ENCODE results near the gene SRF. TPM values are rescaled to one million over a fixed set of nuclear protein-coding genes. Genes with fewer than 3 reads are reported as not detected.

SRF gene
- total RNA-seq, 6 experiments from 2014 or later = 37.4 to 49.7 (median 39.3) TPM

DNA sequence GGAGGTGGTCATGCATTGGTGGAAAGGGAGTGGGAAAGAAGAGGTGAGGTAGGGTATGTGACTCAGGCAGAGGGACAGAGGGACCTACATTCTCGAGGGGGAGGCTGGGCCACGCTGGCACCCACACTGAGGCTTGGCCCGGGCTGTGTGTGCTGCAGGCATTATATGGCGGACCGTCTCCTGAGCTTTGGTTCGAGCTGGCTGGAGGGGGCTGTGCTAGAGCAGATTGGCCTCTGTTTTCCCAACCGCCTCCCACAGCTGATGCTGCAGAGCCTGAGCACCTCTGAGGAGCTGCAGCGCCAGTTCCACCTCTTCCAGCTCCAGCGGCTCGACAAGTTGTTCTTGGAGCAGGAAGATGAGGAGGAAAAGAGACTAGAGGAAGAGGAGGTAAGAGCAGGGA, 34.8 kb downstream of the SRF start:
- no peaks in the 10 kb centered on the region for H3K27me3 Mint-ChIP-seq (ENCODE audit: insufficient read depth)
- H3K36me3 Mint-ChIP-seq (ENCODE audit: low read depth) = peaks cover 17% of the 10 kb centered on the region
- peaks cover 3% of the 10 kb centered on the region for H3K4me1 Mint-ChIP-seq (ENCODE audit: low read depth)
- H3K27ac Mint-ChIP-seq = no peak overlapping the region
- H3K9me3 Mint-ChIP-seq = no peaks in the 10 kb centered on the region; the same call in 1 of the 2 replicates
- TF ChIP-seq, protein P1, sequence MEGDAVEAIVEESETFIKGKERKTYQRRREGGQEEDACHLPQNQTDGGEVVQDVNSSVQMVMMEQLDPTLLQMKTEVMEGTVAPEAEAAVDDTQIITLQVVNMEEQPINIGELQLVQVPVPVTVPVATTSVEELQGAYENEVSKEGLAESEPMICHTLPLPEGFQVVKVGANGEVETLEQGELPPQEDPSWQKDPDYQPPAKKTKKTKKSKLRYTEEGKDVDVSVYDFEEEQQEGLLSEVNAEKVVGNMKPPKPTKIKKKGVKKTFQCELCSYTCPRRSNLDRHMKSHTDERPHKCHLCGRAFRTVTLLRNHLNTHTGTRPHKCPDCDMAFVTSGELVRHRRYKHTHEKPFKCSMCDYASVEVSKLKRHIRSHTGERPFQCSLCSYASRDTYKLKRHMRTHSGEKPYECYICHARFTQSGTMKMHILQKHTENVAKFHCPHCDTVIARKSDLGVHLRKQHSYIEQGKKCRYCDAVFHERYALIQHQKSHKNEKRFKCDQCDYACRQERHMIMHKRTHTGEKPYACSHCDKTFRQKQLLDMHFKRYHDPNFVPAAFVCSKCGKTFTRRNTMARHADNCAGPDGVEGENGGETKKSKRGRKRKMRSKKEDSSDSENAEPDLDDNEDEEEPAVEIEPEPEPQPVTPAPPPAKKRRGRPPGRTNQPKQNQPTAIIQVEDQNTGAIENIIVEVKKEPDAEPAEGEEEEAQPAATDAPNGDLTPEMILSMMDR (IDR thresholded peaks at IDR 0.05) = no peak
- no peak for DNase-seq
- H3K4me3 Mint-ChIP-seq = no peak overlapping the region

DNA sequence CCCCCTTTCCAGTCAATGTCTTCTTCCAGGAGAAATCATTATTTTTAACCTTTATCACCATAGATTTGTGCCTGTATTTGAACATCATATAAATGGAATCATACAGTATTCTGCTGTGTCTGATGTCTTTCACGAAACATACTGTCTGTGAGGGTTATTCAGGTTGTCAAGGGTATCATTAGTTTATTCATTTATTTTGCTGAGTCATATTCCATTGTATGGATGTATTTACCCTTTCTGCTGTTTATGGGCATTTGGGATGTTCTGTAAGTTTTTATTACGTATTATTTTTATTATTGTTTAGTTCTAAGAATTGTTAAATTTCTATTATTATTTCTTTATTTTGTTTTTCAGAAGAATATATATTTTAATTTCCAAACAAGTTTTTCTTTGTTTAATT, 36.2 kb downstream of the SRF start:
- H3K27me3 Mint-ChIP-seq (ENCODE audit: insufficient read depth) = no peaks in the 10 kb centered on the region
- H3K36me3 Mint-ChIP-seq (ENCODE audit: low read depth) = peaks cover 17% of the 10 kb centered on the region
- no peaks in the 10 kb centered on the region; the same call in 1 of the 2 replicates for H3K9me3 Mint-ChIP-seq
- TF ChIP-seq, protein P1 (IDR thresholded peaks at IDR 0.05) = no peak
- H3K4me1 Mint-ChIP-seq (ENCODE audit: low read depth) = peaks cover 6% of the 10 kb centered on the region
- no peak overlapping the region for H3K4me3 Mint-ChIP-seq
- no peak for DNase-seq
- H3K27ac Mint-ChIP-seq = no peak overlapping the region

DNA sequence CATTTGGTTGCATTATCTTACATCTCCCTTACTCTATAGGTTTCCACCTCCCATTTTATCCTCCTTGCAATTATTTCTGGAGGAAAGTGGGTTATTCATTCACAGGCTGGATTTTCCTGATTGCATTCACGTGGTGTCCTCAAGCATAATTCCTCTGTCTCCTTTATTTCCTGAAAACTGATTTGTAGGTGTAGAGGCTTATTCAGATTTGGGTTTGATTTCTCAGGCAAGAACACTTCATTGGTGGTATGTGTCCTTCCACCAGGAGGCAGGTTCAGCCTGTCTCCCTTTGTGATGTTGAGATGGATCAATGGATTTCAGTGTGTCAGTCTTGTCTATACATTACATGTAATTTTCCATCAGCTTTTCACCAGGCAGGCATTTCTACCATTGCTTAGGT, 40.9 kb downstream of the SRF start:
- Mint-ChIP-seq H3K9me3 (no peaks in the 10 kb centered on the region), H3K36me3 (ENCODE audit: low read depth) (peaks cover 6% of the 10 kb centered on the region), H3K4me3 (no peak overlapping the region), H3K4me1 (ENCODE audit: low read depth) (peaks cover 6% of the 10 kb centered on the region), H3K27ac (no peak overlapping the region), H3K27me3 (ENCODE audit: insufficient read depth) (no peaks in the 10 kb centered on the region; the same call in 1 of the 2 replicates)
- no peak for DNase-seq
- TF ChIP-seq, protein P1 (IDR thresholded peaks at IDR 0.05) = no peak; the same call in 1 of the 2 replicates

DNA sequence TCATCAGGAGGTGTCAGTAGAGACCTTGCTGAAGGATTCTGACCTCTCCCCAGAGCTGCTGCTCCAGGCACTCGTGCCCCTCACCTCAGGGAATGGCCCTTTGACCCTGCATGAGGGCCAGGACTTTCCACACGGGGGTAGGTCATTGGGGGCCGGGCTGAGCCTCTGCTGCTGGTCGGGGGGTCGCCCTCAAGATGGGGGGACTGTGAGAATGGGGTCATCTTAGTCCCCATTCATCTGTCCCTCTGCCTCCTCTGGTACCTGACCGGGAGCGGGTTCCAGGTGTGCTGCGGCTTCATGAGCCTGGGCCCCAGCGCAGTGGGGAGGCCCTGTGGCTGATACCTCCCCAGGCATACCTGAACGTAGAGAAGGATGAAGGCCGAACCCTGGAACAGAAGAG, 42.4 kb downstream of the SRF start:
- DNase-seq = no peak
- Mint-ChIP-seq H3K9me3 (no peaks in the 10 kb centered on the region), H3K27ac (no peak overlapping the region), H3K36me3 (ENCODE audit: low read depth) (peaks cover 6% of the 10 kb centered on the region), H3K4me1 (ENCODE audit: low read depth) (peaks cover 6% of the 10 kb centered on the region), H3K4me3 (no peak overlapping the region), H3K27me3 (ENCODE audit: insufficient read depth) (no peaks in the 10 kb centered on the region; the same call in 1 of the 2 replicates)
- TF ChIP-seq, protein P1 (IDR thresholded peaks at IDR 0.05) = no peak

DNA sequence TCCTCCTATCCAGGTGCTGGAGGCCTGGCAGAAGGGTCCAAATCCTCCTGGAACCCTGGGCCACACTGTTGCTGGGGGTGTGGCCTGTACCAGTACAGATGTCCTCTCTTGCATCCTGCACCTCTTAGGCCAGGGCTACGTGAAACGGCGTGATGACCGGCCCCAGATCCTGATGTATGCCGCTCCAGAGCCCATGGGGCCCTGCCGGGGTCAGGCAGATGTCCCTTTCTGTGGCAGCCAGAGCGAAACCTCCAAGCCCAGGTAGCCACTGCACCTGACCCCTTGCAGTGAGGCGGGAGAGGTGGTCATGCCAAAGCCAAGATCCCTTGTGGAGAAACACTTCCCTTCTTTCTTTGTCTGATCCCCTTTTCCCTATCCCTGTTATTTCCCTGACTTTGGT, 44.0 kb downstream of the SRF start:
- Mint-ChIP-seq H3K4me3 (no peak overlapping the region), H3K27ac (no peak overlapping the region), H3K36me3 (ENCODE audit: low read depth) (peaks cover 6% of the 10 kb centered on the region), H3K9me3 (no peaks in the 10 kb centered on the region), H3K4me1 (ENCODE audit: low read depth) (peaks cover 6% of the 10 kb centered on the region), H3K27me3 (ENCODE audit: insufficient read depth) (no peaks in the 10 kb centered on the region; the same call in 1 of the 2 replicates)
- TF ChIP-seq, protein P1 (IDR thresholded peaks at IDR 0.05) = no peak
- no peak for DNase-seq

DNA sequence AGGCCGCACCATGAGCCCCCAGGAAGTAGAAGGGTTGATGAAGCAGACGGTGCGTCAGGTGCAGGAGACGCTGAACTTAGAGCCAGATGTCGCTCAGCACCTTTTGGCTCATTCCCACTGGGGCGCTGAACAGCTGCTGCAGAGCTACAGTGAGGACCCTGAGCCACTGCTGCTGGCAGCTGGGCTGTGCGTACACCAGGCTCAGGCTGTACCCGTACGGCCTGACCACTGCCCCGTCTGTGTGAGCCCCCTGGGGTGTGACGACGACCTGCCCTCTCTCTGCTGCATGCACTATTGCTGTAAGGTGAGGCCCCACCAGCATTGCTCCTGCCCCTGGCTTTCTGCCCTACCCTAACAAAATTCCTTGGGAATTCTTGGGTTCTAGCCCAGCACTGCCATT, 45.1 kb downstream of the SRF start:
- Mint-ChIP-seq H3K27ac (no peak overlapping the region), H3K36me3 (ENCODE audit: low read depth) (peaks cover 11% of the 10 kb centered on the region), H3K4me3 (no peak overlapping the region), H3K27me3 (ENCODE audit: insufficient read depth) (no peaks in the 10 kb centered on the region; the same call in 1 of the 2 replicates), H3K9me3 (no peaks in the 10 kb centered on the region), H3K4me1 (ENCODE audit: low read depth) (peaks cover 1% of the 10 kb centered on the region; the same call in 1 of the 2 replicates)
- TF ChIP-seq, protein P1 (IDR thresholded peaks at IDR 0.05) = no peak
- no peak for DNase-seq
